Esophagus mucosa (tissue), 1 donor: ENCODE data around the gene SLMAP. TPM values are rescaled to one million over a fixed set of nuclear protein-coding genes. Genes with fewer than 3 reads are reported as not detected.

ENCODE experiments used
- ATAC-seq: fragments of 200-7000 bp; cut with Tn5 transposase; one replicate; pipeline ENCODE4 v1.9.1; 2020
- total RNA-seq: library from RNA; stranded (reverse); gene quantifications from one replicate; pipeline ENCODE4 v1.2.4, GENCODE V29; 2023
- donor health status: DM: yes; HTN: yes; CAD: no.

Gene SLMAP
- total RNA-seq, 1 donor from 2014 or later, result 57.1 TPM

DNA sequence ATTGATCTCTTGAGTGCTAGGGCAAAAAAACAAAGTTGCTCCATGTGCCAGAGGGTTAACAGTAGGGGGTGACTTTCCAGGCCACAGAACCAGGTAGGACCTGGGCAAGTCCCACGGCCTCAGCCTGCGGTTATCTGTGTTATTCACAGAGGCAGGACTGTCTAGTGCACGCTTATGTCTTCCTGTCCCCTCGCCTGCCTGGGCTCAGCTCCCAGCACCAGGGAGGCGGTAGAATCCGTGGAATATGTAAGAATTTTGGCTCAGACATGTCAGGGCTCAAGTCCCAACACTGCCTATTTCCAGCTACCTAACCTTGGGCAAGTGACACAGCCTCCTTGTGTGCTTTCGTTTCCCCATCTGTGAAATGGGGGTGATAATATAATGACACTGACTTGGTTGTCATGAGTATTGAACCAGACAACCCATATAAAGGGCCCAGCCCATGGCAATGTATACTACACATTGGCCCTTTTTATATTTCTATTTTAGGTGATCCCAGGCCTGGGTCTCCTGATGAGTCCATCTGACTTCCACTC, 207.8 kb downstream of the SLMAP start:
- ATAC-seq, result peak; percentile 7

DNA sequence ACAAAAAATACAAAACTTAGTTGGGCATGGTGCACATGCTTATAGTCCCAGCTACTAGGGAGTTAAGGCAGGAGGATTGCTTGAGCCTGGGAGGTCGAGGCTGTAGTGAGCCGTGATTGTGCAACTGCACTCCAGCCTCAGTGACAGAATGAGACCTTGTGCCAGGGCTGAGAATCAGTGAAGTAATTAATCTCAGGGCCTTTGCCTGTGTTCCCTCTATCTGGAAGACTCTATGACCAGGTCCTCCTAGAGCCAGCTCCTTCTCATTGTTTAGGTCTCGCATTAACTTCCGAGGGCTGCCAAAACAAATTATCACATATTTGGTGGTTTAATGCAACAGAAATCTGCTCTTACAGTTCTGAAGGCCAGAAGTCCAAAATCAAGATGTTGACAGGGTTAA, 210.7 kb downstream of the SLMAP start:
- no peak for ATAC-seq

DNA sequence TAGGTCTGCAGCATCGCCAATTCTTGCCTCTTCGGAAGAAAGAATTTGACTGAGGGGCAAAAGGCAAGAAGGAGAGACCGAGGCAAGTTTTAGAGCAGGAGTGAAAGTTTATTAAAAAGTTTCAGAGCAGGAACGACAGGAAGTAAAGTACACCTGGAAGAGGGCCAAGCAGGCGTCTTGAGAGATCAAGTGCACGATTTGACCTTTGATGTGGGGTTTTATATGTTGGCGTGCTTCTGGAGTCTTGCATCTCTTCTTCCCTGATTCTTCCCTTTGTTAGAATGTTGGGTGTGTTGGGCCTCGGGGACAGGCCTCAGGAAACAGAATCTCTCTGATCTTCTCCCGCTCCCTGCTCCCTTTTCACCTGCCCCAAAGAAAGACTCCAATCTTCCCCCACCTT, 211.5 kb downstream of the SLMAP start:
- no peak for ATAC-seq

DNA sequence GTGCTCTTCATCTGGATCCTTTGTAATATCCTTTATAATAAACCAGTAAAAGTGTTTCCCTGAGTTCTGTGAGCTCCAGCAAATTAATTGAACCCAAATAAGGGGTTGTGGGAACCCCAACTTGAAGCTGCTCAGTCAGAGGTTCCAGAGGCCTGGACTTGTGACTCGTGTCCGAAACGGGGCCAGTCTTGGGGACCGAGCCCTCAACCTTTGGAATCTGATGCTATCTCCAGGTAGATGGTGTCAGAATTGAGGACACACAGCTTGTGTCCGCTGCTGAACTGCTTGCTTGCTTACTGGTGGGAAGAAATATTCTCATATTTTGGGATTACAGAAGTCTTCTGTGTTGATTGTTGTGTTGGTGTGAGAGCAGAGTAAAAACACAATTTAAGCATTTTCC, 212.4 kb downstream of the SLMAP start:
- no peak for ATAC-seq

DNA sequence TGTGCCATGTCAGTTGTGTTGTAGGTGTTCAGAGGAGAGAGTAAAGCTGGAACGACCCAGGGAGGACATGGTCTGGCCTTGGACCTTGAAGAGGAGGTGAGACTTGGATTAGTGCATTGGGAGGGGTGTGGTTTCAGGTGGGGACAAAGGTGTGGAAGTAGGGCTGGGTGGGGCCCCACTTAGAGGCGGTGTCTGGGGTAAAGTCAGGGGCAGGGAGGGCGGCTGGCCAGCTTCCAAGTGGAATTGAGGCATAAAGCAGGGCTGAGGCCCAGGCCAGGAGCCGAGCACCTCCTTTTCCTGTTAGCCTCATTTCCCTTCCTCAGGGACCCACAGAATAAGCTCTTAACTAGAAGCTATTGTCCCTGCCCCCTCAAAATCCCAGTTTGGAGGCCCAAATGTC, 215.9 kb downstream of the SLMAP start:
- ATAC-seq, result peak; percentile 65

DNA sequence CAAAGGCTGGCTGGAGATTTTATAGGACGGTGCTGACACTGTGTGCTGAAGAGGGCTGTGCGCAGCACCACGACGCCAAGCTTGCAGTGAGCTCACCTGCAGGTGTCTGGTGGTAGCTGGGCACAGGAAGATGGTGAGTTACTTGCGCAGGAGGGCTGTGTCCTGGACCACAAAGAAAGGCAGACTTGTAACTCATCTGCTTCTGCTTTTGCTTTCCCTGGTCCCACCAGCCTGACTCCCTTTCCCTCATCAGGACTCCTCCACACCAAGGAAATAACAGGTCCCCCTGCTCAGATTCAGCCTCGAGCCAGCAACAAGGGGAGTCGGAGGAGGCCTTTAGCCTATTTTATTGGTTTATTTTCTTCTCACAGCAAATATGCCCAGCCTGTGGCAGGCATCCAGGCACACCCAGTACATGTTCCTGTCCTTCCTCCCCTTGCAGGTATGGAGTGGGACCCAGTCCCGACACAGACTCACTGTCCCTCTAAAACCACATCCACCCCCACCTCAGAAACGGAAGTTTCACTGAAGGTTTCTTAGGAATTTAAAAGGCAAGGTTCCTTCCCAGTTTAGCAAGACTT, 216.5 kb downstream of the SLMAP start:
- ATAC-seq, result no peak

DNA sequence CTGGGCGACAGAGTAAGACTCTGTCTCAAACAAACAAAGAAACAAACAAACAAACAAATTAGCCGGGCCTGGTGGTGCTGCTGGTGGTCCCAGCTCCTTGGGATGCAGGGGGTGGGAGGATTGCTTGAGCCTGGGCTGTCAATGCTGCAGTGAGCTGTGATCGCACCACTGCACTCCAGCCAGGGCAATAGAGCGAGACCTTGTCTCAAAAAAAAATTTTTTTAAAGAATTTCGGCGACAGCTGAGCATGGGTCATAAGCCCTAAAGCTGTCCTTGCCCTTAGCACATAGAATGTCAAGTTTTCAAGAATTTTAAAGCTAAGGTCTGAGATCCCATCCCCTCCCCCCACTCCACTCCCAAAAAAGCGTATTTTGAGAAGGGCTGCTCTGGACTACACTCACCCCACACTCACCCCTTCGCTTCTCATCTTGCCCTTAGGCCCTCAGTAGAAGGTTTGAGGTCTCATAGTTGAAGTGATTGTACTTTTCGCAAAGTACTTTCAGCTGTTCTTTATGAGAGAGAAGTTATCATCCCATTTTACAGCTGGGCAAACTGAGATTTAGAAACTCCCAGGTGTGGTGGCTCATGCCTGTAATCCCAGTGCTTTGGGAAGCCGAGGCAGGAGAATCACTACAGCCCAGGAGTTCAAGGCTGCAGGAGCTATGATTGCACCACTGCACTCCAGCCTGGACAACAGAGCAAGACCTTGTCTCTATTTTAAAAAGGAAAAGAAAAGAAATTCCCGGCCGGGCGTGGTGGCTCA, 217.8 kb downstream of the SLMAP start:
- ATAC-seq, result no peak

DNA sequence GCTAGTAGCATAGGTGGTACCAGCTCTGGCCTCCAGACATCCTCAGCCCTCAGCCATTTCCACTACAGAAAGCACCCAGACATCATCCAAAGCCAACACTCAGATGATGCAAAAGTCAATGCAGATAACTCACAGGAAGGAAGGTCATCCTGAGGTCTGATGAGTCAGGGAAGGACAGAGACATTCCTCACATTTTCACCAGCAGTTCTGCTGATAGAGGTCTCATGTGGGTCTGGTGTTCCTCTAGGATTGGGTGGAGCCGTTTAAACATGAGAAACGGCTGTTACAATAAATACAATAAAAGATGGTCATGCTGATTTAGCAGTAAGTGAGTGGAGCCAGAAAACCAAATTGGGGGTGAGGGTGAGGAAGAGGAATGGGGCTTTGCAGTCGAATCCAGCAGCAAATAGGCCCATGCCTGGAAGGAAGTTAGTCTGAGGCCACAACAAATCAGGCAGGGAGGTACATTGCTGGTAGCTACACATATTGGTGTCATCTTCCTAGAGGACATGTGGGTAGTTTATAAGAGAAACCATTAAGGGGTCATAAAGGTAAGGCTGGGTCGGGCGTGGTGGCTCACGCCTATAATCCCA, 218.8 kb downstream of the SLMAP start:
- ATAC-seq, result peak; percentile 13

DNA sequence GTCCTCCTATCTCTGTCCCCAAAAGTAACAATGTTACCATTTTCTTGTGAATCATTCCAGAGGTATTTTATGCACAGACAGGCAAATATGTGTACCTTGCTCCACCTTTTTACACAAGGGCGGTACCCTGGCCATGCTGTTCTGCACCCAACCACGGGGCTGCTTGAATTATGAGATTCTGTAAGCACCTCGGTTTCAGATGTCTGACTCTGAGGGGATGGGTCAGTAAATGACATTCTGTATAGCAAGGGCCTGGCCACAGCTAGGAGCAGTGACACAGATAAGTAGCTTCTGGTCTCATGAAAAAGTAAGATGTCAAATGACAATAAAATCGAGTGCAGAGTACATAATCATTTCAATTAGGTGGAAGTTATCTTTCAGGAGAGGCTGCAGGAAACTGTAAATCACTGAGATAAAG, 221.7 kb downstream of the SLMAP start:
- ATAC-seq, result peak; percentile 80

DNA sequence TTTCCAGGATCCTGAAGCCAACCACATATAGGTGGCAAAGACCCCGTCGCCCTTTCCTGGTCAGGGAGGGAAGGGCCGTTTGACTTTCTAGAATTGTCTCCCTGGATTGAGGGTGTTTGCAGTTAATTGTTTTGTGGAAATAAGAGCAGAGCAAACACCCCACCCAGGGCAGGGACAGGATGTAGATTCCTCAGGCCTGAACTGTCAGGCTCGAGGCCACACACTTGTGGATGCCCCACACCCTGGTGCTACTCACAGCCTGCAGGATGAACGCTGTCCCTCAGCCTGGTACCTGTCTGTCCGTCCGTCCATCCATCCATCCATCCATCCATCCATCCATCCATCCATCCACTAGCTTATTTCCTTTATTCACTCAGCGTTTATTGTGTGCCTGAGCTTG, 222.2 kb downstream of the SLMAP start:
- peak; percentile 72 for ATAC-seq

Other genes starting within 250 kb of the SLMAP start
- 0.08 TPM for gene DNAH12, start 212.0 kb upstream of the SLMAP start, total RNA-seq
- 17.5 TPM for gene PDE12, start 200.0 kb upstream of the SLMAP start, total RNA-seq
- 72.1 TPM for gene ARF4, start 159.0 kb upstream of the SLMAP start, total RNA-seq
- 23.5 TPM for gene DENND6A, start 63.2 kb upstream of the SLMAP start, total RNA-seq